ENCODE data around the gene KDELR3. TPM values are rescaled to one million over a fixed set of nuclear protein-coding genes. Genes with fewer than 3 reads are reported as not detected.

The KDELR3 gene
- total RNA-seq, 2 donors from 2014 or later, result 0.31 to 0.37 TPM

Other genes starting within 250 kb of the KDELR3 start
- 10 to 100 TPM; 22.9 to 27.5 TPM for gene TMEM184B, start 195.1 kb upstream of the KDELR3 start, total RNA-seq
- 100 to 1,000 TPM; 106 to 107 TPM for gene CSNK1E, start 150.7 kb upstream of the KDELR3 start, total RNA-seq
- not detected for gene KCNJ4, start 12.9 kb upstream of the KDELR3 start, total RNA-seq
- gene DDX17, start 38.2 kb downstream of the KDELR3 start, total RNA-seq, result 100 to 1,000 TPM; 374 to 431 TPM
- 10 to 100 TPM; 25.1 to 30.7 TPM for gene DMC1, start 102.1 kb downstream of the KDELR3 start, total RNA-seq
- gene FAM227A, start 188.3 kb downstream of the KDELR3 start, total RNA-seq, result under 1 TPM; 0.28 to 0.34 TPM
- 10 to 100 TPM; 22.2 to 26.2 TPM for gene CBY1, start 188.5 kb downstream of the KDELR3 start, total RNA-seq
- 10 to 100 TPM; 65.4 to 67.1 TPM for gene TOMM22, start 213.9 kb downstream of the KDELR3 start, total RNA-seq
- gene JOSD1, start 232.8 kb downstream of the KDELR3 start, total RNA-seq, result 100 to 1,000 TPM; 144 to 161 TPM
- gene GTPBP1, start 237.8 kb downstream of the KDELR3 start, total RNA-seq, result 100 to 1,000 TPM in 1 of 2 donors, 10 to 100 TPM in 1; 96.8 to 127 TPM

Measured in activated T-cell treated with anti-CD3 and anti-CD28 coated beads, Interleukin-2, amount 50 U/mL, for 72 hours (primary cell).